ENCODE data around the gene U2SURP.
A peak's percentile ranks its signal among the peaks of the same experiment; 100 is the strongest.

U2SURP gene

GRCh38 chr3:143101792-143102381, 100.5 kb downstream of the U2SURP start:
- TF ChIP-seq POLR2A (IDR thresholded peaks at IDR 0.05; ENCODE audit: low read length) (no peak), GATA1 (IDR thresholded peaks at IDR 0.05; ENCODE audit: low read depth, low read length) (no peak)

GRCh38 chr3:143103652-143104051, 102.3 kb downstream of the U2SURP start:
- no peak for DNase-seq
- TF ChIP-seq GATA1 (IDR thresholded peaks at IDR 0.05; ENCODE audit: low read depth, low read length) (no peak), POLR2A (IDR thresholded peaks at IDR 0.05; ENCODE audit: low read length) (no peak)

More at GRCh38 chr3:143101792-143102381, 100.5 kb downstream of the U2SURP start:
- no peak for DNase-seq

- peak in 1 of 2 experiments; percentile 6 for DNase-seq
- TF ChIP-seq POLR2A (IDR thresholded peaks at IDR 0.05; ENCODE audit: low read length), result no peak
- TF ChIP-seq GATA1 (IDR thresholded peaks at IDR 0.05; ENCODE audit: low read depth, low read length), result no peak
These were observed 103.8 kb downstream of the U2SURP start for GRCh38 chr3:143105170-143105569.

GRCh38 chr3:143109861-143110260, 108.5 kb downstream of the U2SURP start:
- TF ChIP-seq GATA1 (IDR thresholded peaks at IDR 0.05; ENCODE audit: low read depth, low read length) (no peak), POLR2A (IDR thresholded peaks at IDR 0.05; ENCODE audit: low read length) (no peak)
- DNase-seq, result no peak

Data from erythroblast (primary cell).